Glutamatergic neuron (in vitro differentiated cells): Measurements from ENCODE around the gene TLCD3B. TPM values are rescaled to one million over a fixed set of nuclear protein-coding genes. Genes with fewer than 3 reads are reported as not detected.
"Not testable (repeated sequence)": the region's sequence is repeated elsewhere in the genome, so short reads cannot be mapped to it uniquely, and the experiment has no call there.

ENCODE experiments used
- DNase-seq: peaks from one replicate; pipeline ENCODE4 v3.0.0; 2022
- H3K27ac Mint-ChIP-seq: one replicate; pipeline ENCODE4 v1.8.0; 2020; ENCODE audit warnings: mild to moderate bottlenecking, mixed read lengths, inconsistent platforms; ENCODE audit not compliant: unreplicated experiment
- H3K27me3 Mint-ChIP-seq: one replicate; pipeline ENCODE4 v1.8.0; 2020; ENCODE audit warnings: mild to moderate bottlenecking, moderate library complexity, mixed read lengths, inconsistent platforms; ENCODE audit not compliant: unreplicated experiment
- H3K36me3 Mint-ChIP-seq: one replicate; pipeline ENCODE4 v1.8.0; 2020; ENCODE audit warnings: mild to moderate bottlenecking, mixed read lengths, inconsistent platforms; ENCODE audit not compliant: unreplicated experiment
- H3K4me1 Mint-ChIP-seq: one replicate; pipeline ENCODE4 v1.8.0; 2020; ENCODE audit warnings: mild to moderate bottlenecking, low read depth, mixed read lengths, inconsistent platforms; ENCODE audit not compliant: unreplicated experiment
- H3K4me3 Mint-ChIP-seq: one replicate; pipeline ENCODE4 v1.8.0; 2020; ENCODE audit warnings: mild to moderate bottlenecking, mixed read lengths, inconsistent platforms; ENCODE audit not compliant: unreplicated experiment
- H3K9me3 Mint-ChIP-seq: one replicate; pipeline ENCODE4 v1.8.0; 2020; ENCODE audit warnings: mild to moderate bottlenecking, moderate library complexity, mixed read lengths, inconsistent platforms; ENCODE audit not compliant: unreplicated experiment
- CTCF ChIP-seq: fragments of 200-600 bp; sonication (generic); IDR thresholded peaks from one replicate; pipeline ENCODE4 v1.5.0; 2021; ENCODE audit not compliant: partially characterized antibody, unreplicated experiment
- total RNA-seq: library from RNA; stranded (reverse); fragmentation: NEBNext Ultra II Directional; extraction: Animal tissue kit (Norgen Biotek cat#: 25700); gene quantifications from one replicate; pipeline ENCODE4 v1.2.1, GENCODE V29; 2021; ENCODE audit not compliant: unreplicated experiment

Gene TLCD3B
- total RNA-seq, 1 donor from 2014 or later = 253 TPM

- Mint-ChIP-seq H3K36me3 (no peaks in the 10 kb centered on the region), H3K27me3 (peaks cover 6% of the 10 kb centered on the region), H3K9me3 (no peaks in the 10 kb centered on the region), H3K4me3 (no peak overlapping the region), H3K27ac (no peak overlapping the region), H3K4me1 (peaks cover 5% of the 10 kb centered on the region)
- no peak for DNase-seq
- TF ChIP-seq CTCF = no peak
Observed at GRCh38 chr16:30016555-30017276, 14.4 kb downstream of the TLCD3B start.

GRCh38 chr16:30015450-30015849, 15.6 kb downstream of the TLCD3B start:
- not testable (repeated sequence) for H3K9me3 Mint-ChIP-seq, H3K4me3 Mint-ChIP-seq, H3K36me3 Mint-ChIP-seq, H3K27ac Mint-ChIP-seq, H3K4me1 Mint-ChIP-seq, DNase-seq, H3K27me3 Mint-ChIP-seq

- H3K36me3 Mint-ChIP-seq, H3K9me3 Mint-ChIP-seq, H3K4me3 Mint-ChIP-seq, DNase-seq, H3K27ac Mint-ChIP-seq, H3K4me1 Mint-ChIP-seq: not testable (repeated sequence)
- H3K27me3 Mint-ChIP-seq = peaks cover 13% of the 10 kb centered on the region
Observed at GRCh38 chr16:30012598-30012997, 18.5 kb downstream of the TLCD3B start.

GRCh38 chr16:30011714-30012504, 19.2 kb downstream of the TLCD3B start:
- Mint-ChIP-seq H3K36me3 (no peaks in the 10 kb centered on the region), H3K4me1 (peaks cover 2% of the 10 kb centered on the region), H3K9me3 (peaks cover 5% of the 10 kb centered on the region), H3K27ac (peak overlapping the region; percentile 70), H3K4me3 (peak overlapping the region; percentile 91), H3K27me3 (peaks cover 10% of the 10 kb centered on the region)
- TF ChIP-seq CTCF = no peak
- DNase-seq = no peak

- H3K4me3 Mint-ChIP-seq = peak within 1 kb of the TSS; percentile 91
- no peak within 1 kb of the TSS for H3K27ac Mint-ChIP-seq
- no peak for TF ChIP-seq CTCF
- H3K27me3 Mint-ChIP-seq = peaks cover 10% of the 10 kb centered on the region
- H3K4me1 Mint-ChIP-seq = peaks cover 4% of the 10 kb centered on the region
- peak; percentile 72 for DNase-seq
- peaks cover 5% of the 10 kb centered on the region for H3K9me3 Mint-ChIP-seq
- no peaks in the 10 kb centered on the region for H3K36me3 Mint-ChIP-seq
Observed at GRCh38 chr16:30010844-30011713, 20.0 kb downstream of the TLCD3B start, which contains the start of gene DOC2A. Gene DOC2A, minus strand, starts transcription at chr16:30011027. Its CDS starts 805 bp downstream, at chr16:30010222.
